ENCODE data around the gene ITPKC. TPM values are rescaled to one million over a fixed set of nuclear protein-coding genes. Genes with fewer than 3 reads are reported as not detected.

The ITPKC gene
- total RNA-seq, 1 experiment from 2014 or later: 4.6 TPM

- no peak for DNase-seq (ENCODE audit: low read depth, low spot score)
Observed at GRCh38 chr19:40688309-40688708, 28.6 kb upstream of the ITPKC start.

DNA sequence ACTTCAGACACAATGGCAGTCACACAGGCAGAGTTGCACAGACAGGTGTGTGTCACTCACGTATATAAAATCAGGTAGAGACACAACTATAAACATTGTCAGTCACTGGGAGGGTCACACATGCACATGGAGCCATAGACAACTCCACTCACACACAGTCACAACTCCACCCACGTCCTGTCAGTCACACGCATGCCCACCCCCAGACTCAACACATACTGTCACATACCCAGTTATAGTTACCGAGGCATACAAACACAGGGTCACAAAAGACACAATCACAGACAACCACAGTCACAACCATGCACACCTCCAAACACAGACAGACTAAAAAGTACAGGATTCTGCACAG lies 27.9 kb upstream of the ITPKC start:
- in situ Hi-C loops (cut with HindIII; ENCODE audit: low pct_unique_long_range_greater_than_20kb, low sequenced_read_pairs): no loop called here
- DNase-seq (ENCODE audit: low read depth, low spot score): no peak

More at GRCh38 chr19:40688309-40688708, 28.6 kb upstream of the ITPKC start:
- in situ Hi-C loops (cut with HindIII; ENCODE audit: low pct_unique_long_range_greater_than_20kb, low sequenced_read_pairs): no loop called here

- in situ Hi-C loops (cut with HindIII; ENCODE audit: low pct_unique_long_range_greater_than_20kb, low sequenced_read_pairs): no loop called here
- no peak for DNase-seq (ENCODE audit: low read depth, low spot score)
Observed at GRCh38 chr19:40689339-40690049, 27.4 kb upstream of the ITPKC start.

- no peak for DNase-seq (ENCODE audit: low read depth, low spot score)
- in situ Hi-C loops (cut with HindIII; ENCODE audit: low pct_unique_long_range_greater_than_20kb, low sequenced_read_pairs): no loop called here
Observed at GRCh38 chr19:40690050-40690692, 26.7 kb upstream of the ITPKC start, which contains the start of gene NUMBL. TSS of gene NUMBL (minus strand) at chr19:40690651. CDS start at chr19:40690483, 168 bp downstream.

DNA sequence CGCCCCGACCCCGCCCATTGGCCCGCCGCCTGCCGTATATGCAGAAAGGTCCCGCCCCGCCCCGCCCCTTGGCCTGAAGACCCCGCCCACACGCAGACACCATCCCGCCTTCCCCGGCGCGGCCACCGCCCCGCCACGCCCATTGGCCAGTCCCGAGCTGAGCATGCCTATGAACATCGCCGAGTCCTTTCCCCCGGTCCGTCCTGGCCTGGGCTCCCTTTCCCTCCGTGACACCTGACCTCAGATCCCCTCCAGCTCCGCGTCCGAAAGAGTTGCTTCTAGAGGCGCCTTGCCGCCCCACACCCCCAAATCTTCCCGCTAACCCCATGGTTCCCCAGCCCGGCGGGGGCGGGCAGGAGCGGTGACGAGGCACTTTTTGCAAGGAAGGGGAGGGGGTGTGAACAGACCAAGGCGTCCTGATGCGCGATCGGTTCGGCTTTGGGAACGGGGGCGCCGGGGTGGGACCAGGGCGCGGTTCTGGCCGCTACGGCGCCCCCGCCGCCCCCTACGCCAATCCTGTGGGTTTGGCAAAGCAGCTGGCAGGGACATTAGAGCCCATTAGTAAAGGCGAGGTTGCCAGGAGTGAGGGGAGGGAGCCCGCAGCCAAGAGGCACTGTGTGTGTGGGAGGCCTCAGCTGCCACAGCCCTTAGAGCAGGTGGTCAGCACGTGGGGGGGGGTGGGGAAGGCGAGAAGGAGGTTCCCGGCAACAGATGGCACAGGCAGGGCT lies 26.1 kb upstream of the ITPKC start:
- in situ Hi-C loops (cut with HindIII; ENCODE audit: low pct_unique_long_range_greater_than_20kb, low sequenced_read_pairs): no loop called here

DNA sequence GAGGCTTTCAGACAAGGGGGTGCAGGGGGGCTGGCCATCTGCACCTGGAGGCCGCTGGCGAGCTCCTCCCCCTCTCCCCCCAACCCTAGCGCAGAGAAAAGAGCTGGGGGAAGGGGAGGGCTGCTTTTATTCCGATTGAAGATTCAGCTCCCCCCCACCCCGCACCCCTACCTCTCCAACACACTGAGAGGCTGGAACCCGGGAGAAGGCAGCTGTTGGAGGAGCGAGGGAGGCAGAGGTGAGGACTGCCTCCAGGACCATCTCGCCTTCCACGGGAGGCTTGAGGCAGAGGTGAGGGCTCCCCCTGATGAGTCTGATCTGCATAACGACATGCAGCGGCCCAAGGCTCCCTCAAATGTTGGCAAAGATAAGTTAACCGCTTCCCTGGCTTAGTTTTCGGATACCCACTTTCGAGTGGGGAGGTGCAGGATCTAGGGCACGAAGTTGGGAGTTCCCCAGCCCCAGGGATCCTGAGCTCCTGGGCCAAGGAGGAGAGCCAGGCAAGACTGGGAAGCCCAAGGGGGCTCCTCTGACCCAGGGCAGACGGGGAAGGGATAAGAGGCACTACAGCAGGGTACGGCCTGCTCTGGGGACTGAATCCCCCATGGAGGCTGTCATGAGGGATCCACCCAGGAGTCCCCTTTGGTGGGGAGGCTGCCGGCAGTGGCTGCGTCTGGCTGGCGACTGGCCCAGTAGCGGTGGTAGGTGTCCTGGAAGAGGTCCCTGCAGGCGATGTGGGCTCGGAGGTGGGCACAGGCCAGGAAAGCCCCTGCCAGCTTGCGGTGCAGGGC lies 25.3 kb upstream of the ITPKC start:
- in situ Hi-C loops (cut with HindIII; ENCODE audit: low pct_unique_long_range_greater_than_20kb, low sequenced_read_pairs): no loop called here
- no peak for DNase-seq (ENCODE audit: low read depth, low spot score)

More for the DNA sequence above, 26.1 kb upstream of the ITPKC start:
- DNase-seq (ENCODE audit: low read depth, low spot score): peak; percentile 88

DNA sequence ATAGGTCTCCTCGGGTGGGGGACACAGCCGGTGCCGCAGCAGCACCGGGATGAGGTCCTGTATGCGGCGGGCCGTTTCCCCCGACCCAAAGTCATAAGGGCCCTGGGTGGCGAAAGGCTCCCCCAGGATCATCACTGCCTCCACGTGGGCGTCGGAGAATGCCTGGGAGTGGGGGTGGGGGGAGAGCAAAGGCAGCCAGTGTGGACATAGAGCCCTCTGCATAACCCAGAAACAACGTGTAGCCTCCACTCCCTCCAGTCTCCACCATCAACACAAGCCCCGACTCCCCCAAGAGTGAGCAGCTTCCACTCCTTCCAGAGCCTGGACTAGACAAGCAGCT lies 24.7 kb upstream of the ITPKC start:
- in situ Hi-C loops (cut with HindIII; ENCODE audit: low pct_unique_long_range_greater_than_20kb, low sequenced_read_pairs): no loop called here
- DNase-seq (ENCODE audit: low read depth, low spot score): no peak

DNA sequence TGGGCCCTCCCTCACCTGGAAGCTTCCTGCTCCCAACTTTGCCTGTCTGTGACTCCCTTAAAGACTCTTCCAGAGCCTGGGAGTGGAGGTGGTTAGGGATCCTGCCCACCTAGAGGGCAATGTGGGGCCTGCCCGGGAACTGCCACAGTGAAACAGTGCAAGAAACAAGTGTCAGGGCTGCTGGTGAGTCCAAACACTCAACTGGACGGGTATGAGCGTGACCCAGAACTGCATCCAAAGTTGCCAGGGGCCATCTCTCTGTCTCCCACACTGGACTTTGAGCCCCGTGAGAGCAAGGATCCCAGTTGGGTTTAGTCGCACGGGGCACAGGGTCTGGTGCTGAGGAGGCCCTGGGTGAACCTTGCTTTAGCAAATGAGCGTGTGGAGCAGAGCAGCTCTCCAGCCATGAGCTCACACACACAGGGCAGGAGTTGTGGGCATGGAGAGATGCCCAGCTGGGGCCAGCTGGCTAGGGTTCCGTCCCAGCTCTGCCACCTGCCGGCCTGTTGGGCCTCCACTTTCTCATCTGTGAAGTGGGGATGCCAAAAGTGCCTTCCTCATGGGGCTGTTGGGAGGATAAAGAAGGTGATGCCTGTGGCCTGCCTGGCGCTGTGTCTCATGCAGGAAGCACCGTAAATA lies 23.6 kb upstream of the ITPKC start:
- DNase-seq (ENCODE audit: low read depth, low spot score): no peak
- in situ Hi-C loops (cut with HindIII; ENCODE audit: low pct_unique_long_range_greater_than_20kb, low sequenced_read_pairs): no loop called here

- no peak for DNase-seq (ENCODE audit: low read depth, low spot score)
- in situ Hi-C loops (cut with HindIII; ENCODE audit: low pct_unique_long_range_greater_than_20kb, low sequenced_read_pairs): no loop called here
Observed at GRCh38 chr19:40693896-40694295, 23.0 kb upstream of the ITPKC start.

DNA sequence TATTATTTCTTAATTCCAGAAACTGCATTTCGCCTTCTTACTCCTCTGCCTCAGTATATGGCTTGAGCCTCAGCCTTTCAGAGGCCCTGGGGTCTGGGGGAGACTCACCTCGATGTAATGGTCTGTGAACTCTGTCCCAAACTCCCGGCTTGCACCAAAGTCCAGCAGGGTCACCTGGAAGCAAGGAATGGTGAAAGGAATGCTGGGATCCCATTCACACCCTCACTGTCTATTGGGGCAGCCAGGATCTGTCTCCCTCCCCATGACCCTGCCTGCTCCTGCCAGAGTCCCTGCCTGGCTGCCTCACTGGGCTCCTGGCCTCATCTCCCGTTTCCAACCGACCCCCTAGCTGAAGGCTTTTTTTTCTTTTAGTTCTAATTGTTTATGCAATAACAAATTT lies 21.0 kb upstream of the ITPKC start:
- in situ Hi-C loops (cut with HindIII; ENCODE audit: low pct_unique_long_range_greater_than_20kb, low sequenced_read_pairs): no loop called here
- DNase-seq (ENCODE audit: low read depth, low spot score): no peak

DNA sequence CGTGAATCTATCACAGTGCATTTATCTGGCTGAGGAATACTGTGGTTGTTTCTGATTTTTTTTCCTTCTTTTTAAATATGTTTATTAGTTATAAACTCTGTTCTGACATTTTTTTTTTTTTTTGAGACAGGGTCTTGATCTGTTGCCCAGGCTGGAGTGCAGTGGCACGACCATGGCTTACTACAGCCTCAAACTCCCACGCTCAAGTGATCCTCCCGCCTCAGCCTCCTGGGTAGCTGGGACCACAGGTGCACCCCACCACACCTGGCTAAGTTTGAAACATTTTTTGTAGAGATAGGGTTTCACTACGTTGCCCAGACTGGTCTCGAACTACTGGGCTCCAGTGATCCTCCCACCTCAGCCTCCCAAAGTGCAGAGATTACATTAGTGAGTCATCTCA lies 19.9 kb upstream of the ITPKC start:
- in situ Hi-C loops (cut with HindIII; ENCODE audit: low pct_unique_long_range_greater_than_20kb, low sequenced_read_pairs): no loop called here
- no peak for DNase-seq (ENCODE audit: low read depth, low spot score)

DNA sequence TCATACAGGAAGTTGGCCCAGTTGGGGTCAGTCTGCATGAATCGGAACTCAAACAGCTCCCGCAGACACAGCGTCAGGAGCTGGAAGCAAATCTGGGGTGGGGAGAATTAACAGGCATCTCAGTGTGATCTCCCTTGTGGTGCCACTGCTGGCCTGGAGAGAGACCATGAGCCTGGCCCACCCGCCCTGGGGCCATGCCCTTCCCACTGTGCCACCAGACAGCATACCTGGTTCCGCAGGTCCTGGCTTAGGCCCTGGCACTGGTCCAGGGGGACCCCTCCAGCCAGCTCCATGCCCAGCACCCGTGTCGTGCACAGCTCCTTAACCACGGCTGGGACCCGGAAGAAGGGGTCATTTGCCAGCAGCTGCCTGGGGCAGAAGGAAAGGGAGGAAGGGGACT lies 16.8 kb upstream of the ITPKC start:
- no peak for DNase-seq (ENCODE audit: low read depth, low spot score)
- in situ Hi-C loops (cut with HindIII; ENCODE audit: low pct_unique_long_range_greater_than_20kb, low sequenced_read_pairs): no loop called here

DNA sequence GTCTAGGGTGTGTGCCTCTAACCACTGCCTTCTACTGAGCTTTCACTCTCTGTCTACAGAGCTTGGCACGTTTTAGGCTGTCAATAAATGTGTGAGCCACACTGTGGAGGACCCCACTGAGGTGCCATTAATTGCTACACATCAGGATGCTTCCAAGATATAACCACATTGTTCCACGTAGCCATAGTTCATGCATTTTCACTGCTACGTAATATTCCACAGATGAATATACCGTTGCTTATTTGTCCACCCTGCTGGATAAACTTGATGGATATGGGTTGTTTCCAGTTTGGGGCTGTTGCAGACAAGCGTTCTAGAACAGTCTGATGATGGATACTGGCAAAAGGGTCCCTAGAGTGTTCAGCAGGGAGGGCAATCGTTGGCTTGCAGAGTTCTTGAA lies 15.2 kb upstream of the ITPKC start:
- in situ Hi-C loops (cut with HindIII; ENCODE audit: low pct_unique_long_range_greater_than_20kb, low sequenced_read_pairs): no loop called here

DNA sequence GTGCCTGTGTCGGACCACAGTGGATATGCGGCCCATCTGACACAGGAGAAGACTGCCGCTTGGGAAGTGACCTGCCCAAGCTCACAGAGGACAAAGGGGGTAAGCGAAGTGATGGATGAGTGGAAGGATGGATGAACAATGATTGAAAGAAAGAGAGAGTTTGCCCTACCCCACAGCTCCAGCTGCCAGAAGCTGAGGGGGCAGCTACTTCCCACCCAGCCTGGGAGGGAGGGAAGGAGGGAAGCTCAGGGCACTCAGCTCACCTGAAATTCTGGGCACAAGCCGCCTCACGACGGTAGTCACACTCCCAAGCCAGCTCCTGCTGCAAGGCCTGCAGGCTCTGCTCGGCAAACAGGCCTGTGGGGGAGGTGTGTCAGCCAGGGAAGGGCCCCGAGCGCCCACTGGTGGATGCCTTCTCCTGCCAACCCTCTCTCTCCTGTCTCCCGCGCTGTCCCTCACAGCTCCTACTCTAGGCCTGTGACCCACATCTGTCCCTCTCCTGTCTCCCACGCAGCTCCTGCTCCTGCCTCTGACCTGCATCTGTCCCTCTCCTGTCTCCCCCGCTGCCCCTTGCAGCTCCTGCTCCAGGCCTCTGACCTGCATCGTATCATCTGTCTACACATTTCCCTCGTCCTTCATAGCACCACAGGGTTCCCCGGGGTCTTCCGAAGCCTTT lies 14.4 kb upstream of the ITPKC start:
- in situ Hi-C loops (cut with HindIII; ENCODE audit: low pct_unique_long_range_greater_than_20kb, low sequenced_read_pairs): no loop called here
- peak; percentile 58 for DNase-seq (ENCODE audit: low read depth, low spot score)

More for the DNA sequence above, 15.2 kb upstream of the ITPKC start:
- DNase-seq (ENCODE audit: low read depth, low spot score): no peak

DNA sequence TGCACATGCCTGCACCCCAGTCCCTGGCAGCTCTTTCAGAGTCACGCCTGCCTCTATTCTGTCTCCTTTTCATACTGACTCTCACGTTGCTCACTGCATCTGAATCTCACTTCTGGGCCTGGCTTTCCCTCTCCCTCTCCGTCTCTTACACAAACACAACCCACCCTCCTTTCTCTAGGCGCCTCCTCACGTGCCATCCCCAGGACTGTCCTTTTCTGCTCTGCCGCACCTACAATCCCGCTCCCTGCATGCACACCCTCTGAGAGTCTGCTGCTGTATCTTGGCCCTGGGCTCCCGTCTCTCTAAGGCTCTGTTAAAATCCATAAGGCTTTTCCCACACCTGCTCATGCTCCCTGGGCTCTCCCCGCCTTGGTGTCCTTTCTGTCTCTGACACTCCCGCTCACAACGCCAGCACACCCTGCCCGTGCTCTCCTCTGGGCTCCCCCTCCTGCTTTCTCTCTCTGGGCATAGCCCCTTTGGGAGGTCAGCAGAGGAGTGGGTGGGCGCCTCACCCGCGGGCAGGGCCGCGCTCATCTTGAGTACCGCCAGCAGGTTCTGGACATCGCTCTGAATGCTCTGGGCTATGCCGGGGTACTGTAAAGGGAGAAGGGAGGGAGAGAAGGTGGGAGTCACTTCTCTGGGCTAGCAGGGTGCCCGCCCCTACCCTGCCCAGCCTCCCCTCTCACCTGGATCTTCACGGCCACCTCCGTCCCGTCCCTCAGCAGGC lies 13.7 kb upstream of the ITPKC start:
- DNase-seq (ENCODE audit: low read depth, low spot score): no peak
- in situ Hi-C loops (cut with HindIII; ENCODE audit: low pct_unique_long_range_greater_than_20kb, low sequenced_read_pairs): no loop called here

- DNase-seq (ENCODE audit: low read depth, low spot score): no peak
- in situ Hi-C loops (cut with HindIII; ENCODE audit: low pct_unique_long_range_greater_than_20kb, low sequenced_read_pairs): no loop called here
Observed at GRCh38 chr19:40704491-40705361, 12.2 kb upstream of the ITPKC start.
